Ovary (tissue), 9 donors: Measurements from ENCODE around the gene C2orf68. TPM values are rescaled to one million over a fixed set of nuclear protein-coding genes. Genes with fewer than 3 reads are reported as not detected.
"Not testable (repeated sequence)": the region's sequence is repeated elsewhere in the genome, so short reads cannot be mapped to it uniquely, and the experiment has no call there.

ENCODE experiments used
- DNase-seq, 5 donors: peaks; one replicate each; pipeline ENCODE4 v3.0.0-alpha.2; 2019 to 2020
- H3K27ac ChIP-seq, 2 donors: fragments of 200-600 bp; one replicate each; pipeline versions ENCODE4 v1.5.1 to v1.8.0; 2019 to 2022
- H3K27me3 ChIP-seq: fragments of 200-600 bp; one replicate; pipeline ENCODE4 v1.8.0; 2022
- H3K36me3 ChIP-seq: fragments of 200-600 bp; sonication (generic); one replicate; pipeline ENCODE4 v1.5.1; 2019
- H3K4me1 ChIP-seq: one replicate; pipeline ENCODE4 v1.8.1; 2013; ENCODE audit warnings: mild to moderate bottlenecking, moderate library complexity; ENCODE audit not compliant: insufficient read depth
- H3K4me3 ChIP-seq: fragments of 200-600 bp; sonication (generic); one replicate; pipeline ENCODE4 v1.5.1; 2017
- H3K9me3 ChIP-seq, 2 donors: fragments of 200-600 bp in 1 of 2; sonication (generic) in 1 of 2; one replicate each; pipeline versions ENCODE4 v1.5.1 to v1.8.1; 2013 to 2019; ENCODE audit warnings: mild to moderate bottlenecking in 1 of 2, moderate library complexity in 1 of 2
- EP300 ChIP-seq: sonication (generic); formaldehyde crosslinking; IDR thresholded peaks from one replicate; pipeline ENCODE4 v1.6.1; 2017; ENCODE audit warnings: antibody characterized with exemption
- POLR2A ChIP-seq: fragments of 450-650 bp; IDR thresholded peaks from one replicate; pipeline ENCODE4 v1.6.1; 2017; ENCODE audit warnings: antibody characterized with exemption, mild to moderate bottlenecking, moderate library complexity
- WGBS, 3 donors: extraction: QIAGEN DNeasy Blood & Tissue Kit in 1 of 3; methylation state at CpG; one replicate each; pipeline versions ENCODE4 v1.1.5 to v1.1.7; 2013 to 2017; 5-methylcytosine and 5-hydroxymethylcytosine counted together
- intact Hi-C, 4 donors: fragments of 100-400 bp; cut with DNase I; formaldehyde crosslinking; loops; one replicate each; pipeline versions ENCODE4 v1.11.0 to v1.15.1; 2022 to 2023
- polyA plus RNA-seq, 2 donors: library from polyadenylated mRNA; stranded (reverse); fragments of 200-250 nt in 1 of 2; fragments of 350-450 nt in 1 of 2; fragmentation: Illumina TruSeq in 1 of 2; extraction: RNeasy Lipid Tissue Mini Kit (QIAGEN cat#74804) in 1 of 2; gene quantifications; one replicate each; pipeline ENCODE4 v1.2.3, GENCODE V29; 2013 to 2014
- total RNA-seq, 7 donors: library from RNA; depleted of rRNA in 2 of 7; stranded (reverse); fragments of >200 nt in 2 of 7; fragmentation: NEBNext Ultra II Directional in 3 of 7; extraction: Animal tissue kit (Norgen Biotek cat#: 25700) in 3 of 7; gene quantifications; one replicate each; pipeline versions ENCODE4 v1.1.0 to v1.2.4, GENCODE V29; 2016 to 2023
- TF ChIP-seq, protein P1 (sequence below), 3 donors: fragments of 450-650 bp in 2 of 3; fragments of 200-600 bp in 1 of 3; IDR thresholded peaks; one replicate each; pipeline versions ENCODE4 v1.5.1 to v1.8.0; 2016 to 2022; ENCODE audit warnings: antibody characterized with exemption in 3 of 3, mild to moderate bottlenecking in 1 of 3
- donor health status: DM: no; HTN: no; CAD: no; lungs with moderate emphysema.
- donor health status: DM: no; HTN: no; CAD: no.
- donor health status: Bipolar disorder and iron deficiency.
- donor health status: DM: yes; HTN: yes; CAD: no.
- donor health status: DM: no; HTN: no; CAD: no.
- donor health status: DM: yes; HTN: yes; CAD: no.

The C2orf68 gene
- total and polyA plus RNA-seq, 9 donors = 14.6 to 45.4 (median 31.5) TPM

DNA sequence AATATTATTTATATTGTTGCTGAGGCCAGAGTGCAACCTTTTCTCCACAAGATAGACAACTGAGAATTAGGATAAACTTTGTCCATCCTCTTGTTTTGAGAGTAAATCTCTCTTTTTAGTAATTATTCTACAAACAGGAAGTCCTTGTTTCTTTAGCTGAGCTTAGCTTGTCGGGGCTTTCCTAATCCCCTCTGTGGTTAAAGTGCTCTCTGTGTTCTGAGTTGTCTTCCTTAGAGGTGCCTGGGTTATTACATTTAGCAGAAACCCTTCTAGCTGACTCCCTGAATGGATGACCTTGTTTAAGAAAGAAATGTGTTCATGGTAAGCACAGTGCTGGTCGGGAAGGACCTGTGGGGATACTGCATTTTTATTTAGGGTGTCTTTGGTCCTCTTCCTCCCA lies 16.8 kb upstream of the C2orf68 start:
- intact Hi-C loops = no loop called here
- Histone ChIP-seq H3K27me3 (no peaks in the 10 kb centered on the region), H3K4me1 (no peaks in the 10 kb centered on the region), H3K4me3 (no peak overlapping the region), H3K27ac (no peak overlapping the region), H3K36me3 (no peaks in the 10 kb centered on the region), H3K9me3 (no peaks in the 10 kb centered on the region)
- 64 to 80% (median 77%) methylated on average over 2 of the region's 2 CpGs for WGBS, 3 donors
- DNase-seq = no peak
- TF ChIP-seq, protein P1, sequence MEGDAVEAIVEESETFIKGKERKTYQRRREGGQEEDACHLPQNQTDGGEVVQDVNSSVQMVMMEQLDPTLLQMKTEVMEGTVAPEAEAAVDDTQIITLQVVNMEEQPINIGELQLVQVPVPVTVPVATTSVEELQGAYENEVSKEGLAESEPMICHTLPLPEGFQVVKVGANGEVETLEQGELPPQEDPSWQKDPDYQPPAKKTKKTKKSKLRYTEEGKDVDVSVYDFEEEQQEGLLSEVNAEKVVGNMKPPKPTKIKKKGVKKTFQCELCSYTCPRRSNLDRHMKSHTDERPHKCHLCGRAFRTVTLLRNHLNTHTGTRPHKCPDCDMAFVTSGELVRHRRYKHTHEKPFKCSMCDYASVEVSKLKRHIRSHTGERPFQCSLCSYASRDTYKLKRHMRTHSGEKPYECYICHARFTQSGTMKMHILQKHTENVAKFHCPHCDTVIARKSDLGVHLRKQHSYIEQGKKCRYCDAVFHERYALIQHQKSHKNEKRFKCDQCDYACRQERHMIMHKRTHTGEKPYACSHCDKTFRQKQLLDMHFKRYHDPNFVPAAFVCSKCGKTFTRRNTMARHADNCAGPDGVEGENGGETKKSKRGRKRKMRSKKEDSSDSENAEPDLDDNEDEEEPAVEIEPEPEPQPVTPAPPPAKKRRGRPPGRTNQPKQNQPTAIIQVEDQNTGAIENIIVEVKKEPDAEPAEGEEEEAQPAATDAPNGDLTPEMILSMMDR (IDR thresholded peaks at IDR 0.05) = no peak
- TF ChIP-seq EP300 (no peak), POLR2A (no peak)

DNA sequence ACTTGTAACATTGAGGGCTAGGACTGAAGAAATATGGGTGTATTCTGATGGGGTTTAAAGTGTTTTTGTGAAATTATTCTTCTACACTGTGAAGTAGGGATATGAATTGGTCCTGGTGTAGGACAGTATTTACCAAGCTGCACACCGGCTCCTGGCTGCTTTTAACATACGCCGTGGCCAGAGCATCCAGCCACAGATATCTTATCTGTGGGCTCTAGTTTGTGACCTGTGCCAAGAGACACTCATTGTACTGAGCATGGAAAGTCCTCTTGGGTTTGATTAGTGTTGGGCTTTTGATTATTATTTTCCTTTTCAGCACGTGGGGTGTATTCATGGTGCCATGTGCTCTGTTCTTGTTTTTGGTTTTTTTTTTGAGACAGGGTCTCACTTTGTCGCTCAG lies 12.1 kb upstream of the C2orf68 start:
- TF ChIP-seq, protein P1 (IDR thresholded peaks at IDR 0.05) = no peak
- TF ChIP-seq EP300 (no peak), POLR2A (no peak)
- Histone ChIP-seq H3K27ac (no peak overlapping the region), H3K4me1 (no peaks in the 10 kb centered on the region), H3K36me3 (no peaks in the 10 kb centered on the region), H3K27me3 (no peaks in the 10 kb centered on the region), H3K4me3 (no peak overlapping the region), H3K9me3 (no peaks in the 10 kb centered on the region)
- WGBS, 3 donors = 71 to 87% (median 74%) methylated on average over 5 of the region's 5 CpGs
- DNase-seq = no peak
- intact Hi-C loops = no loop called here

DNA sequence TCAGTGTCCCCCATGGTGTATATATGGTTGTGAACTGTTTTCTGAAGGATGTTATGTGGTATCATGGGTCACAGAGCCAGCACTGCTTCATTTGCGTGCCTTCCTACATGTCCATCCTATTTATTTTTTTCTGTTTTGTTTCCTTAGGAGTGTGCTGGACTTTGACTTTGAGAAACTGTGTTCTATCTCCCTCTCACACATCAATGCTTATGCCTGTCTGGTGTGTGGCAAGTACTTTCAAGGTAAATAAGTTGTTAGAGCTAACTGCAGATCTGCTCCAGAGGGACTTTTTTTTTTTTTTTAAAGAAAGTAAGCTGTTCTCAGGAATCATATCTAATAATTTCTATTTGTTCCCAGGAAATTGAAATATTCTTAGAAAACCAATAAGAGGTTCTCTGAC lies 9.5 kb upstream of the C2orf68 start:
- Histone ChIP-seq H3K27ac (no peak overlapping the region), H3K36me3 (no peaks in the 10 kb centered on the region)
- 90 to 96% (median 94%) methylated on average over 1 of the region's 1 CpG for WGBS, 3 donors

DNA sequence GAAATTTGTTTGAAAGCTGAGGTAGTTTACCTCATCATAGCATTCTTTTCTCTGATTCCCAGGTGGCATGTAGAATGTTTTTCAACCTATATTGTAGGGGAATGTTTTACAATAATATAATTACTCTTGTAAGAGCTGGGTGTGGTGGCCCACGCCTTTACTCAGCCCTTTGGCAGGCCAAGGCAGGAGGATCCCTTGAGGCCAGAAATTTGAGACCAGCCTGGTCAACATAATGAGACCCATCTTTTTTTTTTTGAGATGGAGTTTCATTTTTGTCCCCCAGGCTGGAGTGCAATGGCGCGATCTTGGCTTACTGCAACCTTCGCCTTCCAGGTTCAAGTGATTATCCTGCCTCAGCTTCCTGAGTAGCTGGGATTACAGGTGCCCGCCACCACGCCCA lies 7.8 kb upstream of the C2orf68 start:
- DNase-seq = no peak
- TF ChIP-seq POLR2A (no peak), EP300 (no peak)
- TF ChIP-seq, protein P1 (IDR thresholded peaks at IDR 0.05) = no peak
- no peak overlapping the region for H3K4me3 ChIP-seq
- no peaks in the 10 kb centered on the region for H3K36me3 ChIP-seq
- H3K27ac ChIP-seq = no peak overlapping the region
- H3K4me1 ChIP-seq = no peaks in the 10 kb centered on the region
- H3K27me3 ChIP-seq = no peaks in the 10 kb centered on the region
- 90 to 95% (median 93%) methylated on average over 6 of the region's 6 CpGs for WGBS, 3 donors
- intact Hi-C loops = no loop called here
- H3K9me3 ChIP-seq = no peaks in the 10 kb centered on the region

More for the DNA sequence above, 9.5 kb upstream of the C2orf68 start:
- no peaks in the 10 kb centered on the region for H3K9me3 ChIP-seq
- intact Hi-C loops = no loop called here
- H3K4me1 ChIP-seq = no peaks in the 10 kb centered on the region
- H3K4me3 ChIP-seq = no peak overlapping the region
- TF ChIP-seq POLR2A (no peak), EP300 (no peak)
- TF ChIP-seq, protein P1 (IDR thresholded peaks at IDR 0.05) = no peak
- H3K27me3 ChIP-seq = no peaks in the 10 kb centered on the region
- no peak for DNase-seq

DNA sequence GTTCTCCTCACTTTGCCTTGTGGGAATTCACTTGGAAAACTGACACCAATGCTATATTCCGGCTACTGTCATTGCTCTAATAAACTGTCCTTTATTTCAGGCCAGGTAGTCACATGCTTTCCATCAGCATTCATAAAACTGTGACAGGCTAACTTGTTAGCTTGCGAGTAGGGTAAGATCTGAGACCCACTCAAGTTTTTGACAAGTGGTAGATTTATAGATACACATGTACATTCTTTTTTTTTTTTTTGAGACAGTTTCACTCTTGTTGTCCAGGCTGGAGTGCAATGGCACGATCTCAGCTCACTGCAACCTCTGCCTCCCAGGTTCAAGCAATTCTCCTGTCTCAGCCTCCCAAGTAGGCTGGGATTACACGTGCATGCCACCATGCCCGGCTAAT lies 5.9 kb upstream of the C2orf68 start:
- H3K4me3 ChIP-seq, H3K4me1 ChIP-seq, H3K27me3 ChIP-seq, H3K27ac ChIP-seq, H3K36me3 ChIP-seq, DNase-seq, intact Hi-C loops, H3K9me3 ChIP-seq: not testable (repeated sequence)
- WGBS, 3 donors = 80 to 89% (median 83%) methylated on average over 5 of the region's 5 CpGs
